H1 (cell line): ENCODE results near the gene KIAA0930. TPM values are rescaled to one million over a fixed set of nuclear protein-coding genes. Genes with fewer than 3 reads are reported as not detected.

Experiments
- ASH2L ChIP-seq: fragments of 200-600, 300-600 bp; sonication (generic); IDR thresholded peaks from one replicate; pipeline ENCODE4 v1.7.1; 2017; ENCODE audit warnings: low read length
- BRCA1 ChIP-seq: IDR thresholded peaks from 2 replicates; pipeline ENCODE4 v1.6.1; 2012; ENCODE audit warnings: low read depth, low read length, improper control_type of control experiment
- CHD7 ChIP-seq: fragments of 300-600 bp; sonication (generic); IDR thresholded peaks from 2 replicates; pipeline ENCODE4 v1.7.1; 2012; ENCODE audit warnings: low read length, moderate library complexity, mild to moderate bottlenecking, inconsistent platforms; ENCODE audit not compliant: insufficient replicate concordance
- POLR2AphosphoS5 ChIP-seq: IDR thresholded peaks from 2 replicates; pipeline ENCODE4 v1.6.1; 2011; ENCODE audit warnings: low read depth, low read length
- RNF2 ChIP-seq: fragments of 200-900, 300-1000 bp; sonication (generic); IDR thresholded peaks from 2 replicates; pipeline ENCODE4 v1.7.1; 2016; ENCODE audit warnings: borderline replicate concordance, low read depth, mild to moderate bottlenecking, antibody characterized with exemption, low read length; ENCODE audit not compliant: poor library complexity, severe bottlenecking; ENCODE audit errors: missing control alignments
- RXRA ChIP-seq: IDR thresholded peaks from 2 replicates; pipeline ENCODE4 v1.6.1; 2011; ENCODE audit warnings: low read depth, mild to moderate bottlenecking, low read length, moderate library complexity; ENCODE audit not compliant: insufficient read depth
- polyA plus RNA-seq, 7 experiments: library from polyadenylated mRNA; depleted of rRNA in 3 of 7; stranded (reverse) in 5 of 7; unstranded in 2 of 7; fragments of >200 nt in 5 of 7; fragments of 200-250 nt in 2 of 7; gene quantifications; 1 replicate in 5 of 7; 2 replicates in 1 of 7; 4 replicates in 1 of 7; pipeline versions ENCODE4 v1.2.1 to v1.2.3, GENCODE V29; 2011 to 2013; ENCODE audit warnings: missing spikeins in 2 of 7, mixed read lengths in 2 of 7
- total RNA-seq: library from RNA; stranded (reverse); fragmentation: NEBNext Ultra II Directional; extraction: Animal tissue kit (Norgen Biotek cat#: 25700); gene quantifications from 2 replicates; pipeline ENCODE4 v1.2.1, GENCODE V29; 2021

Gene KIAA0930
- total and polyA plus RNA-seq, 2 of the 8 experiments (the other 6 are each of a cell fraction or from before 2014, with no cell fraction given) = 61.9 to 66.1 TPM

DNA sequence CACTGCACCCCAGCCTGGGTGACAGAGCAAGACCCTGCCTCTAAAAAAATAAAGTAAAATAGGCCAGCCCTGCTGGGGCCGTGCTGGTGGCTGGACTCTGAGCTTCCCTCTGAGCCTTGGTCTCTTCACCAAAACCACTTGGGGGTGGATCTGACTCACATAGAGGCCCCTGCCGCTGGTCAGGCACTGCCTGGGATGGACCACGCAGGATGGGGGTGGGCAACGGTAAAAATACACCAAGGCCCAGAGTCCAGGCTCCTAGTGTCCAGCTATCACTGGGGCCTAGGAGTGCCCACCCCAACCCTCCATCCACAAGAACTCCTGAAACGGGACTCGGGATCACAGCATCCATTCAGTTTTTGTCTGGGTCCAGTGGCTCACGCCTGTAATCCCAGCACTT lies 31.8 kb upstream of the KIAA0930 start (continued):
- TF ChIP-seq CHD7 (no peak), POLR2AphosphoS5 (no peak), RXRA (no peak), ASH2L (no peak), RNF2 (no peak), BRCA1 (no peak)
